Transverse colon (tissue), 4 donors: ENCODE measurements around the gene FAM20A.

Experiments used
- POLR2A ChIP-seq: fragments of 450-650 bp; IDR thresholded peaks from one replicate; pipeline ENCODE4 v1.6.1; 2016; ENCODE audit warnings: antibody characterized with exemption, mild to moderate bottlenecking, moderate library complexity
- POLR2AphosphoS5 ChIP-seq, 3 donors: sonication (generic); formaldehyde crosslinking; IDR thresholded peaks; one replicate each; pipeline ENCODE4 v1.6.1; 2016; ENCODE audit warnings: antibody characterized with exemption in 3 of 3
- TF ChIP-seq, protein P1 (sequence below), 5 experiments: fragments of 200-600 bp in 3 of 5; fragments of 450-650 bp in 2 of 5; sonication (generic) in 3 of 5; IDR thresholded peaks; 1 replicate in 2 of 5; 2 replicates in 3 of 5; pipeline ENCODE4 v1.5.1; 2016 to 2017; ENCODE audit warnings: antibody characterized with exemption in 5 of 5, inconsistent platforms in 3 of 5, mild to moderate bottlenecking in 2 of 5, moderate library complexity in 1 of 5

DNA sequence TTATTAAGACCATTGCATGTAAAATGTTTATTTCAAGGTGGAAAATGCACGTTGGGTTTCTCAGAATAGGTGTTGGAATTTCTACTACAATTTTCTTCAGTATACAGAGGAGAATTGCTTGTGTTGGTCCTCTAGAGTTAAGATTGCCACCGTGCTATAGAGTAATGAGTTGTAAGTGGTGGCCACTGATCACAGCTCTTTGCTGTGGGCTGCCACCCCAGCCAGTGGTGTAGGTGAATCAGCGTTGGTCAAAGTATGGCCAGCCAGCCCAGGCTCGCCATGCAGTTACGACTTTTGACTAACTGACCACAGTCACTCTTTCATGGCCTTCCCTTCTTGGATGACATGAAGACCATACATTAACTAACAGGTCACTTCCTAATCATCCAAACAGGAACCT lies 101.6 kb downstream of the FAM20A start:
- TF ChIP-seq POLR2A (no peak), POLR2AphosphoS5 (IDR thresholded peaks at IDR 0.05) (no peak)
- TF ChIP-seq, protein P1, sequence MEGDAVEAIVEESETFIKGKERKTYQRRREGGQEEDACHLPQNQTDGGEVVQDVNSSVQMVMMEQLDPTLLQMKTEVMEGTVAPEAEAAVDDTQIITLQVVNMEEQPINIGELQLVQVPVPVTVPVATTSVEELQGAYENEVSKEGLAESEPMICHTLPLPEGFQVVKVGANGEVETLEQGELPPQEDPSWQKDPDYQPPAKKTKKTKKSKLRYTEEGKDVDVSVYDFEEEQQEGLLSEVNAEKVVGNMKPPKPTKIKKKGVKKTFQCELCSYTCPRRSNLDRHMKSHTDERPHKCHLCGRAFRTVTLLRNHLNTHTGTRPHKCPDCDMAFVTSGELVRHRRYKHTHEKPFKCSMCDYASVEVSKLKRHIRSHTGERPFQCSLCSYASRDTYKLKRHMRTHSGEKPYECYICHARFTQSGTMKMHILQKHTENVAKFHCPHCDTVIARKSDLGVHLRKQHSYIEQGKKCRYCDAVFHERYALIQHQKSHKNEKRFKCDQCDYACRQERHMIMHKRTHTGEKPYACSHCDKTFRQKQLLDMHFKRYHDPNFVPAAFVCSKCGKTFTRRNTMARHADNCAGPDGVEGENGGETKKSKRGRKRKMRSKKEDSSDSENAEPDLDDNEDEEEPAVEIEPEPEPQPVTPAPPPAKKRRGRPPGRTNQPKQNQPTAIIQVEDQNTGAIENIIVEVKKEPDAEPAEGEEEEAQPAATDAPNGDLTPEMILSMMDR (IDR thresholded peaks at IDR 0.05), result no peak
